GM19452 (cell line): Measurements from ENCODE around the gene ANO4.
"Not testable (repeated sequence)": the region's sequence is repeated elsewhere in the genome, so short reads cannot be mapped to it uniquely, and the experiment has no call there.

Source experiments
- ATAC-seq: cut with Tn5 transposase; IDR thresholded peaks from one replicate; pipeline ENCODE4 v1.9.1; 2021; ENCODE audit not compliant: unreplicated experiment

ANO4 gene

DNA sequence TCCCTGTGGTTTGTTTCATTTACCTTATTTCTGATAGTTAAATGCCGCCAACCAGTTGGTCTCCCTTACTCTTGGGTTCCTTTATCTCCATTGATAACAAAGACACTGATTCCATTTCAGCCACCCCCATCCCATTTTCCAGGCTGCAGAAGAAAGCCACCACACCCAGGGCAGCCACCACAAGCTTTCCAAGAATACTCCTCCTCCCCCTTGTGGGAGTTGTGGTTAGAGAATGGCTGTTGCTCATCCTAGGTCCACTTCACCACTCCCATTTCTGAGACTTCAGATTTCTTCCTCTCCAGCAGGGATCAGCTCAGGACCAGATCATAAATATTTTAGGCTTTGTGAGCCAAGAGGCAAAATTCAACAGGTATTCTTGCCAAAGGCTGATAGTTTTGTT lies 73.9 kb downstream of the ANO4 start:
- ATAC-seq: no peak

DNA sequence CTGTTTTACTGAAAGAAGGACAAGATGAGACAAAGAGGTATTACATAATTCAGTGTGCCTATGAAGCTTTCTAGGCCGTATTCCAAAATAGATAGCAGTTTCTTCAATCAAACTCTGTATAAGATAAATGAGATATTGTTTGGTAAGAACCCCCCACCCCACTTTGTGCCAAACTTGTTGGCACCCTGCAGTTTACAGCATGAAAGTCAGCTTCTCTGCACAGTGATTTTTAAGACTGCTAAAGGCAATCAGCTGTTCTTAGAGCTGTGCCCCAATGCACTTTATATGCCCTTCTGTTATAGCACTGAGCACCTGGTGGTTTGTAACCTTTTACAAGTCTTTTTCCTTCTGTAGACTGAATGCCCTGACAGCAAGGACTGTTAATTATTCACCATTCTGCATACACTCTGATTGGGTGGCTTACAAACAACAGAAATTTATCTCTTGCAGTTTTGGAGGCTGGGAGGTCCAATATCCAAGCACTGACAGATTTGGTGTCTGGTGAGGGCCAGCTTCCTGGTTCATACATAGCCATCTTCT lies 76.7 kb downstream of the ANO4 start:
- ATAC-seq: no peak

DNA sequence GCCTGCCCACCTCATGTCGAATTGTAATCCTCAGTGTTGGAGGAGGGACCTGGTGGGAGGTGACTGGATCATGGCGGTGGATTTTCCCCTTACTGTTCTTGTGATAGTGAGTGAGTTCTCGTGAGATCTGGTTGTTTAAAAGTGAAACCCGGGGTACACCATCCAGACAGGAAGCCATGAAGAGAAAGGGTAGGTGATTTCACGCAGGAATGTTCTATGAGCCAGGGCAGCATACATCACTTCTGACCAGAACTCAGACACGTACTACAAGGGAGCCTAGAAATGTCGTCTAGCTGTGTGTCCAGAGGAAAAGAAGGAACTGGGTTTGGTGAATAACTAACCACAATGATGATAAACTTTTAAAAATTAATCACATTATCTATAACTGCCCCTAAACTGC lies 80.6 kb downstream of the ANO4 start:
- no peak for ATAC-seq

DNA sequence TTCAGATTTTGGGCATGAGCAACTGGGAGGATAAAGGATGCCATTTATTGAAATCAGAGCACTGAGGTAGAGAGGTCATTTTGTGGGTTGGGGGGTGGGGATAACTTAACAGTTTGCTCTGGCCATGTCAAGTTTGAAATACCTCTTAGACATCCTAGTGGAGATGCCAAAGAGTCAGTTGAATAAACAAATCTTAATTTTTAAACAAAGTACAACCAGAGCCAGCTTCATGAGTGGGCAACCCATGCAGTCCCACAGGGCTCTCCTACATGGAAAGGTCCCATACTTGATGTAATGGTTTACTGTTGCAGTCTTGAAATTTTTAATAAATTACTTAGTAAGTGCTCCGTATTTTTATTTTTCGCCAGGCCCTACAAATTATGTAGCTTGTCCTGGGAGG lies 81.2 kb downstream of the ANO4 start:
- ATAC-seq: no peak

DNA sequence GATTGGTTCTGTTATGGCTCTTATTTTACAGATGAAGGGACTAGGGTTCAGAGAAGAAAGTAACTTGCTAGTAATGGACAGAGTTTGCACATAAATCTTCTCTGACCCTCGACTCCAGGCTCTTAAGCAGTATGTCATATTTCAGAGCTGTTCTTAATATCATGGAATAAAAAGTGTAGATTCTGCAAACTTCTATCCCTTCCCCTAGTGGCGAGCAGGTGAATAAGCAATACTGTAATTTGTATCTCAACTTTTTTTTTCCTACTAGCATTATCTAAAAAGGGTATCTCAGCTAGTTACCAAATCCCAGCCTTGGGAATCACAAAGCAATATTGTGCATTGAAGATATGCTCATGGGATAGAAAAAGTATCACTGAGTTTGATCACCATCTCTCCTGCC lies 83.2 kb downstream of the ANO4 start:
- no peak for ATAC-seq

DNA sequence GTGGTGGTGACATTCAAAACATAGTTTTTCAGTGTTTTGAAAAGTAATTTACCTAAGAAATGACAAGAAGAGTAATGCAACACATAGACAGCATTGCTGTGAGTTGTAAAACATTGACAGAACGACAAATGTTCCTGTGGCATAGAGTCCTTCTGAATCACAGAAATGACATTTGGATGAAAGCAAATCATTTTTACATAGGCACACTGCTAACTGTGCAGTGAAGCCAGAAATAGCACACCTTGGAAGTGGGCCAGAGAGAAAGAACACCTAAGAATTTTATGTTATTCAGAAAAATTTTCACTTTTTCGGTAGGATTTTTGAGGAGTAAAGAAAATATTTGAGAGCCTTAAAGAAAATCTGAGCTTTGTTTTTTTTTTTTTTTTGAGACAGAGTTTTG lies 100.6 kb downstream of the ANO4 start:
- no peak for ATAC-seq

DNA sequence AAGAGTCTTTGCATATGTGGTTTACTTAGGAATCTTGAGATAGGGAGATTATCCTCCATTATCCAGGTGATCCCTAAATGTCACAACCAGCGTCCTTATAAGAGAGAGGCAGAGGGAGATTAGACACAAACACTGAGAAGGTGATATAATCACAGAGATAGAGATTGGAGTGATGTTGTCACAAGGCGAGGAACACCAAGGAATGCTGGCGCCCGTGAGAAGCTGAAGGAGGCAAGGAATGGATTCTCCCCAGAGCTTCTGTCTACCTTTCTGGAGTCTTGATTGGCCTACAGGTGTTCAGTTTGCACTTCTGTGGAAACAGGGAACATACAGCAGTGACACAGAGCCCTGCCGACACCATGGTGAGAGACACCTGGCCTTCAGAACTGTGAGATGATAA lies 101.6 kb downstream of the ANO4 start:
- ATAC-seq: no peak

DNA sequence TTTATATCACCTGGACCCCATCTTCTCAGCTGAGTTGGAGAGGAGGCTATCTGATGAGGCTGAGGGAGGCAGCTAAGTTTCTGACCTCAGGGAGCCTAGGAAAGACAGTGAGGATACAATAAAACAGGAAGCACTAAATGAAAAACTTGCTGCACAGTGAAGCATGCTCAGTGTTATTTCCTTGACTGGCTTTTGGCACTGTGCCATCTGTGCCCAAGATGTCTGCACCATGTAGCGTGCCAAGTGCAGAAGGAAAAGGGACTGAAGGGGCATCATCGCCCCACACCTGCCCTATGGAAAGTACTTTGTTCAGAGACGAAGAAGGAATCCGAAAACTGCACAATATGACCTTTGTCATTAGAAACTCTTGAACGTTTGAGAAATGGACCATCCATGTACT lies 102.7 kb downstream of the ANO4 start:
- no peak for ATAC-seq

DNA sequence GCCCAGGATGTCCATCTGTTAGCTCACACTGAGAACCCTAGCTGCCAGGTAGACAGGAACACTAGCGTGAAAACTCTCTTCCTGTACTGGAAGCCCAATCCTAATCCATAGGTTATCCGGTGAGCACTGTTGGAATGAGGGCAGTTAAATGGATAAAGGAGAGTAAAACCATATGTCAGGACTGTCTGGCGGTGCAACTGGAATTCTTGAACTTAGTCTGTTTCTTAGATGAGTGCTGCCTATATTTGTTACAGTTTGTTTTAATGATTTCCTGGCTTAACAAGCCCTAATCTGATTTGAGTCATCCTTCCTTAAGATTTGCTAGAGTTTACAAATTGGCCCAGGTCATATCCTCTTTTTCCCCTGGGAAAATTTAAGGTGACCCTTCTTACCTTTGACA lies 104.7 kb downstream of the ANO4 start:
- ATAC-seq: no peak

DNA sequence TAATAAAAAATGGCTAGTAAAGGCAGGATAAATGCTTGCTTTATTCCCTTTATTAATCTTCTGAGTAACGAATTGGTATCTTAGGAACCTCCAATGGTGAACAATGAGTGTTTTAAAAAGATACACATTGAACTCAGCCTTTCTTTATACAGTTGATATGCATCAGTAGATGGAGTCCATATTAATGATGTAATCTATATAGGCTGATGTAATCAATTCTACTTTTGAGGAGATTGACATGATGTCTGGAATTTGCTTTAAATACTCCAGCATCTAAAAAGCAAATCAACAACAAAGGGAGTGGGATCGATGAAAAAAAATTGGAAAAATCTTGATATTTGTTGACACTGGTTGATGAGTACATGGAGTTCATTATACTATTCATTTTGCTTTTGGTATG lies 106.2 kb downstream of the ANO4 start:
- ATAC-seq: no peak

DNA sequence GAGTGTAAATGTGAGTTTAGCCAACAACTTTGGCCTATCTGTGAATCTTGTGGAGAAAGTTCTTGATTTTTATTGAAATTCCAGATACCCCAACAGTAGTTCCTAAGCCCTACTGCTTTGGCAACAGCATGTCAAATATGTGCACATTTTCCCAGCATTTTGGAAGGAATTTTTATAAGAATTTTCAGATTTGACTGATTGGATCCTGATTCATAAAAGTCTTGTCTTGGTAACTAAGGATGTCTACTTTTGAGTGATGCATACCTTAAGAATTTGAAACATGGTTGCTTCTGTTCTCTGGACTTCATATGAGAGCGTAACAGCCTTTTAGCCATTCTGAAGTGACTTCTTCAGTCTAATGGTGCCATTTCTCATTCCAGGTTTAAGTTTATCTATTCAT lies 106.7 kb downstream of the ANO4 start:
- ATAC-seq: no peak

DNA sequence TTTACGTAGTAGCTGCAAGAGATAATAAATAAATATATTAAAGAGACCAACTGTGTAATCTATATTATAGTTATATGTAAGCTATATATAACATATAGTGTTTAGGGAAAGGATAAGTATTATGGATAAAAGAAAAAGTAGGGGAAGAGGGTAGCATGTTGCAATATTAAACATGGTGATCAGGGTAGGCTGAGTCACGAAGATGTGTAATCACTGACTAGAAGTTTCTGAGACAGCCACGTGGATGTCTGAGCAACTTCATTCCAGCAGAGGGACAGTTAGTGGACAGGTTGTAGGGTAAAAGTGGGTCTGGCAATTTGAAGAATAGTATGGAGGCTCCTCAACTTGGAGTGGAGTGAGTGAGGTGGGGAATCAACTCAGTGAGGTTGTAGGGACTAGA lies 109.7 kb downstream of the ANO4 start:
- no peak for ATAC-seq

DNA sequence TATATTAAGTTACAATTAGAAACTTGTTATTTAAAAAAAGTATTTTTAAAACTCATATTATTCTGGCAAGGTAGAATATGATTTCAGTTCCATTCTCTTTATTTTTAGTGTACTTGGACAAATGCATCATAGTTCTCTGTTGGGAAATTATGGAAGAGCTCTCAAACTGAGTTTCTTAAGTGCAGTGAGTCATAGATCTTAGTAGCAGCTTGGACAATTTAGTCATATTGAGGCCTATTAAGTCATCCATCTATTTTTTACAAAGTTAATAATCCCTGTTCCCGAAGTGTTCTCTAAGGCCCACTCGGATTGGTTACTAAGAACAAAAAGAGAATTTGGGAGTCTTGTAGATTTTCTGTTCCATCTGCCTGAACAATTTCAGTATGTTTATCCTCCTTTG lies 113.9 kb downstream of the ANO4 start:
- ATAC-seq: no peak

DNA sequence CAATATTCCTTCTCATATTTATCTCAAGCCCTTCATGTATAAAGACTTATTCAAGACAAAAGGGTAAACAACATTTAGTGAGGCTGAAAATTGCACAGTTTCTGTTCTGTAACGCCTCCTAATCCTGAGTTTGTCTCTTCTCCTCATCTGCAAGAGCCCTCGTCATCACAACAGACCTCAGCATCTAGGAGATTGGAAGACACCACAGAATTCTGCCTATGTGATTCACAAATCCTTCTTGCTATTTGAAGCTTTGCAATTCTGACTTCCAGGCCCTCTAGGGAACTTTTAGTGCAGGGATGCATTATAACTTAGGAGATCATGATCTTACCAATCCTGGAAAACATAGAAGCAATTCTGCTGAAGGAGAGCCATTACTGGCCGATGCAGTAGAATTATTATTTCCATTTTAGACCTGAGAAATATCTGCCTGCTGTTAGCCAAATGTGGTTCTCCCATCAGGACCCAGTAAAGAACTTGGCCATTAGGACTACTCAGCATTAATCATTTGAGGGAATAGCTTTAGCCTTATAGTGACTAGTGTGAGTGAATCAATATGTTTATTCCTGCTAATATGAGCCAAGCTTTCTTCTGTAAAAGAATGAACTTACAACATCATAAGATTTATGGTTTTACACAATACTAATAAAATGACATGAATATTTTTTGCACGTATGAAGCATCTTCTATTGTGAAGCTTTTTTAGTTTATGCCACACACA lies 119.5 kb downstream of the ANO4 start:
- ATAC-seq: no peak

DNA sequence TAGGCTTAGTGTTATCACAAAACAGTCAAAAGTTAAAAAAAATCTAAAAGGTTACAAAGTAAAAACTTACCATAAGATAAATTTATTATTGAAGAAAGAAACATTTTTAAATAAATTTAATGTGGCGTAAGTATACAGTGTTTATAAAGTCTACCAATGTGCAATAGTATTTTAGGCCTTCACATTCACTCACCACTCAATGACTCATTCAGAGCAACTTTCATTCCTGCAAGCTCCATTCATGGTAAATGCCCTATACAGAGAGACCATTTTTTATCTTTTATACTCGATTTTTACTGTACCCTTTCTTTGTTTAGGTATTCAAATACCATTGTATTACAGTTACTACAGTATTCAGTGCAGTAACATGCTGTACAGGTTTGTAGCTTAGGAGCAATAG lies 124.5 kb downstream of the ANO4 start:
- ATAC-seq: no peak

DNA sequence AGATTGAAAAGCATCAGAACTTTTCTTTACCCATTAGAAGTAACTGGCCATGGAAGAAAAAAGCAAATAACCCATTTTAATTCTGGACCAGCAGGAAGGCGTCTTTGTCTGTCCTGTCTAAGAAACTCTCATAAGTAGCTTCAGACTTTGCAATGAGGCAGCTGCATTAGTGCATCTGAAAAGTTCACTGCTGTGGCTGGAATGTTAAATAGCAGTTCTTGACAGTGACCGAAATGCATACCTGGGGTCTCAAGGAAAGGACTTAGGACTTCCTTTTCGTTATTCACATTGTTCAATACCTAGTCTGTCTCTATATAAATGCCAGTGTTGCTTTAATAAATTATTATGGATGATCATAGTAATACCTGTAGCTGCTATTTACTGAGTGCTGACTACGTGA lies 125.9 kb downstream of the ANO4 start:
- ATAC-seq: no peak

DNA sequence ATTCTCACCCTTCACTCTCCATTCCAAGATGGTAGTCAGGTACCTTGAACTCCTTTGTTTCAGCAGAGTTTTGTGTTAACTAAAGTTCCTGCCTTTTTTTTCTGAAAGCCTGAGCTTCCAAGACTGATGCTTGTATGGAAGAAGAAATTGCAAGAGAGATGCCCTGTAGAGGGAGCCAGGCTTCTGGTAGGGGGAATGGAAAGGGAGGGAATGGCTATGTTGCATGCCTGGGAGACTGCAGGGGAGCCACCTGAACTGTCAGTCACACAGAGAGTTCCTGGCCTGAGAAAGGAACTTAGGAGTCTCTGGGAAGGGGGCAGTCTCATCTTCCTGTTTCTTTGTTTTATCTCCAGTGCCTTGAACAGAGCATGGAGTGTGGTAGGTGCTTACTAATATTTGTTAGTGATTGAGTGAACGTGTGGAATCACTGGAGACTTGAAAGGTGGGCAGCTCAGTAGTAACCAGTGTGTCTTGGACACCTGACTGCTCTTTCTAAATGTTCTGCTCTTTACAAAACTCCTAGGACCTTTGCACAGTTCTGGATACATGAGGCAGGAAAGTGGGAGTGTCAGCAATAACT lies 132.2 kb downstream of the ANO4 start:
- ATAC-seq: no peak

DNA sequence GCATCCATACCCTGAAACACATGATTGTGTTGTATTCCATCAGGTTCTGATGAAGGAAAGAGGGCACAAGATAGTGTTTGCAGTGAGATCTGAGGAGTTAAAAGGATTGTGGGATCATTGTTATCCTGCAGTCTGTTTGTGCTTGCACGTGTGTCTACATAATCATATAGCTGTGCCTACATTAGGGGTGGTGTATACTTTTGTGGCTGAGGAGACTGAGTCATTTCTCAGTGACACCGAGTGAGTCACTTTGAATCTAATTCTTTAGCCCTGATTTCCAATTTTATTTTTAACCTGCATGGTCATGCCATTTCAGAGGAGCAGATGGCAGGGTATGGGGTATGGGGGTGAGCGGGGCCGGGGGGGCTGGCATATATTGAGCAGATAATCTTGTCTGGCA lies 133.2 kb downstream of the ANO4 start:
- no peak for ATAC-seq

DNA sequence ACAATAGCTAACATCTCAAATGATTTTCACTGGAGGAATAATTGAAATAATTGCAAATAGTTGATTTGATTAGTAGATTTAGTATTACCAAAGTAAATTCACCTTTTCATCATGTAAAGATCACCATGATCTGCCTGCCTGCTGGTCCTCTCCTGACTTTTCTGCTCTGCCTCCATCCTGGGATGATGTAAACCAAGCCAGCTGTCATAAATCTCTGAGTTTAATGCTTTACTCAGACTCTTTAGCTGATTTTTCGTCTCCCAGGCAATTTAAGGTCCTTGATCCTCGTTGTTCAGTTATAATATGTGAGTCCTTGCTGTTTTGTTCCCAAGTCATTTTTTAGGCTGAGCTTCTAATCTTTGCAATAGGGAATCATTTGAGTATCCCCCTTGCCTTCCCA lies 138.0 kb downstream of the ANO4 start:
- ATAC-seq: no peak

DNA sequence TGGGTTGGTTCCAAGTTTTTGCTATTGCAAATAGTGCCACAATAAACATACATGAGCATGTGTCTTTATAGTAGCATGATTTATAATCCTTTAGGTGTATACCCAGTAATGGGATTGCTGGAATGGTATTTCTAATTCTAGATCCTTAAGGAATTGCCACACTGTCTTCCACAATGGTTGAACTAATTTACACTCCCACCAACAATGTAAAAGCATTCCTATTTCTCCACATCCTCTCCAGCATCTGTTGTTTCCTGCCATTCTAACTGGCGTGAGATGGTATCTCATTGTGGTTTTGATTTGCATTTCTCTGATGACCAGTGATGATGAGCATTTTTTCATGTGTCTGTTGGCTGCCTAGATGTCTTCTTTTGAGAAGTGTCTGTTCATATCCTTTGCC lies 139.0 kb downstream of the ANO4 start:
- ATAC-seq: not testable (repeated sequence)

DNA sequence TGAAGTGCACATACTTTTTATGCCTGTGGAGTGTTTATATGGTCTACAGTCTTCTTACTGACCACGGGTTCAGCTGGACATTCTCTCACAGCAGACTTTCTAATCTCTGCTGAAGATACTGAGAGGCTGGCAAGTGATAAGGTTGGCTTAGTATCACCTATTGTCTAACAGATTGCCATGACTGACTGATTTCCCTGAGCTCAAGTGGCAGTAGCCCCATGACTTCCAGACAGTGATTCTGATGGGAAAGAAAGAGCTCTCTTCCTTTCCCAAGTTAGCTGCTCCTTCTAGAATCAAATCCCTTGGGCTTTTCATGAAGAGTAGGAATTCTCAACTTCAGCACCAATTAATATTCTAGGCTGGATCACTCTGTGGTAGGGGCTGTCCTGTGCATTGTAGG lies 141.4 kb downstream of the ANO4 start:
- ATAC-seq: no peak

DNA sequence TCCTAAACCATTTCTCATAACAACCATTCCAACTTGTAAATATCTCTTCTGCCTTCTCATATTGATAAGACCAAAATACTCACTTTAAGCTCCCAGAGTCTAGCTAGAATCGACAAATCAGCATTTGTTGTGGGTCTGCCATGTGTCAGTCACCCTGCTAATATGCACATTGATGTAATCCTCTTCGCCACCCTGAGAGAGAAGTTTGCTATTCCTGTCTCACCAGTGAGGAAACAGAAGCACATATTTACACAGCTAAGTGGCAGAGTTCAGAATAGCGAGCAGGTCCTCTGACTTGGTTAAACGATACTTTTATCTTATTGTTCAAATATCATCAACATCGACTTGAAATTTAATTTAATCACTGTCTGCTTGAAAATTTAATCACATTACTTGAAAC lies 142.1 kb downstream of the ANO4 start:
- no peak for ATAC-seq

DNA sequence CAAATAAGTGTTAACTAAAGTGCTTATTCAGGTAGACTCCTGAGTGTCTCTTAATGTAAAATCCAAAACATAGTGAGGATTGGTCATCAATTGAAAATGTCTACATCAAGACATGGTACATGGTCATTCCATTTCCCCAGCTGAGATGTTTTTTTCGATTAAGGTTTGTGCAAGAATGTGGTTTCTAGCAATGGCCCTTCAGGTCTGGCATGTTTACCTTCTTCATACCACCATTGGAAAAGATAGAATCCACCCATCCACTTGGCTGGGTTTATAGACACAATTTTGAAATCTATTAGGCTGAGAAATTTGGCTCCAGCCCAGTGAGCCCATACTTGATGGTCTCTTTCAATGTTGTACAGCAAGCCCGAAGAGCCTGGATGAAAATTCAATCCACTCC lies 145.9 kb downstream of the ANO4 start:
- no peak for ATAC-seq
